IMR-90 (cell line): Measurements from ENCODE around the gene DNASE2B. TPM values are rescaled to one million over a fixed set of nuclear protein-coding genes. Genes with fewer than 3 reads are reported as not detected.

Experiments used
- ATAC-seq: fragments of 200-7000 bp; cut with Tn5 transposase; 2 replicates; pipeline ENCODE4 v1.9.1; 2020; ENCODE audit warnings: low read depth, mild to moderate bottlenecking, moderate library complexity
- BruUV-seq: library from RNA; stranded (reverse); fragments of 400-500 nt; replicated peaks from 2 replicates; lab custom pipeline; 2021; lab: Mats Ljungman, UMichigan
- CTCF ChIA-PET: fragments of 300-600 bp; formaldehyde crosslinking; extraction: SDS; loops from one replicate; lab custom pipeline; 2021; ENCODE audit warnings: antibody characterized with exemption; lab: Yijun Ruan, JAX
- POLR2A ChIA-PET: fragments of 300-600 bp; sonication (Branson Sonifier 250); formaldehyde crosslinking; loops from one replicate; lab custom pipeline; 2022; ENCODE audit warnings: antibody characterized with exemption; ENCODE audit not compliant: unreplicated experiment; lab: Charles Lee
- DNase-seq: peaks from one replicate; pipeline ENCODE4 v3.0.0; 2013
- H2AFZ ChIP-seq: replicated peaks from 2 replicates; pipeline ENCODE3; 2013; ENCODE audit warnings: low read length, mild to moderate bottlenecking; ENCODE audit not compliant: poor library complexity
- H2AK5ac ChIP-seq: 2 replicates; pipeline ENCODE4 v1.6.1; 2013; ENCODE audit warnings: low read depth, low read length, inconsistent platforms
- H2AK9ac ChIP-seq: replicated peaks from 2 replicates; pipeline ENCODE3; 2013; ENCODE audit warnings: mild to moderate bottlenecking, low read depth, low read length, moderate library complexity; ENCODE audit not compliant: poor library complexity
- H2BK120ac ChIP-seq: 2 replicates; pipeline ENCODE4 v1.6.1; 2013; ENCODE audit warnings: low read depth, low read length, inconsistent platforms
- H2BK15ac ChIP-seq: 3 replicates; pipeline ENCODE4 v1.6.1; 2013; ENCODE audit warnings: low read depth, low read length, inconsistent platforms
- H2BK20ac ChIP-seq: 2 replicates; pipeline ENCODE4 v1.6.1; 2013; ENCODE audit warnings: low read depth, mild to moderate bottlenecking, inconsistent platforms, low read length, moderate library complexity
- H2BK5ac ChIP-seq: 2 replicates; pipeline ENCODE4 v1.6.1; 2013; ENCODE audit warnings: mild to moderate bottlenecking, low read depth, low read length, inconsistent platforms; ENCODE audit not compliant: poor library complexity, severe bottlenecking
- H3K14ac ChIP-seq: replicated peaks from 2 replicates; pipeline ENCODE4 v1.6.1; 2013; ENCODE audit warnings: low read depth, low read length, inconsistent platforms
- H3K18ac ChIP-seq: 2 replicates; pipeline ENCODE4 v1.6.1; 2013; ENCODE audit warnings: low read depth, low read length, control low read depth
- H3K23ac ChIP-seq: 2 replicates; pipeline ENCODE4 v1.6.1; 2013; ENCODE audit warnings: low read depth, low read length, inconsistent platforms
- H3K27ac ChIP-seq: 2 replicates; pipeline ENCODE4 v1.5.1; 2013; ENCODE audit warnings: mild to moderate bottlenecking, control low read depth, low read length; ENCODE audit not compliant: insufficient read depth
- H3K27me3 ChIP-seq: 2 replicates; pipeline ENCODE4 v1.6.1; 2013; ENCODE audit warnings: low read length; ENCODE audit not compliant: control insufficient read depth, insufficient read depth
- H3K36me3 ChIP-seq: 2 replicates; pipeline ENCODE4 v1.6.1; 2013; ENCODE audit warnings: low read length, mixed read lengths; ENCODE audit not compliant: control insufficient read depth, insufficient read depth
- H3K4ac ChIP-seq: 2 replicates; pipeline ENCODE4 v1.6.1; 2013; ENCODE audit warnings: low read depth, low read length, inconsistent platforms
- H3K4me1 ChIP-seq: 2 replicates; pipeline ENCODE4 v1.6.1; 2013; ENCODE audit warnings: low read length, mixed read lengths; ENCODE audit not compliant: control insufficient read depth, insufficient read depth
- H3K4me2 ChIP-seq: 2 replicates; pipeline ENCODE4 v1.6.1; 2013; ENCODE audit warnings: low read depth, mild to moderate bottlenecking, control low read depth, low read length, moderate library complexity
- H3K4me3 ChIP-seq: 2 replicates; pipeline ENCODE4 v1.5.1; 2013; ENCODE audit warnings: low read depth, mild to moderate bottlenecking, control low read depth, low read length, moderate library complexity; ENCODE audit not compliant: insufficient read depth
- H3K56ac ChIP-seq: 2 replicates; pipeline ENCODE4 v1.6.1; 2013; ENCODE audit warnings: low read length, inconsistent platforms; ENCODE audit not compliant: insufficient read depth; ENCODE audit errors: extremely low read depth
- H3K79me1 ChIP-seq, 2 experiments: 2 replicates each; pipeline ENCODE4 v1.6.1; 2013; ENCODE audit warnings: low read length in 2 of 2, inconsistent platforms in 1 of 2, low read depth in 1 of 2
- H3K9ac ChIP-seq: 2 replicates; pipeline ENCODE4 v1.6.1; 2013; ENCODE audit warnings: low read depth, low read length, control low read depth
- H3K9me1 ChIP-seq: 2 replicates; pipeline ENCODE4 v1.6.1; 2013; ENCODE audit warnings: low read length, inconsistent platforms; ENCODE audit not compliant: insufficient read depth
- H3K9me3 ChIP-seq: 2 replicates; pipeline ENCODE4 v1.6.1; 2013; ENCODE audit warnings: low read length; ENCODE audit not compliant: control insufficient read depth, insufficient read depth
- H4K20me1 ChIP-seq: 2 replicates; pipeline ENCODE4 v1.6.1; 2013; ENCODE audit warnings: low read length, inconsistent platforms; ENCODE audit not compliant: insufficient read depth
- H4K5ac ChIP-seq: 2 replicates; pipeline ENCODE4 v1.6.1; 2013; ENCODE audit warnings: mild to moderate bottlenecking, low read depth, low read length, control low read depth
- H4K8ac ChIP-seq, 2 experiments: 2 replicates each; pipeline ENCODE4 v1.6.1; 2013; ENCODE audit warnings: low read depth in 2 of 2, low read length in 2 of 2, control low read depth in 1 of 2, inconsistent platforms in 1 of 2
- H4K91ac ChIP-seq: 2 replicates; pipeline ENCODE4 v1.6.1; 2013; ENCODE audit warnings: low read depth, low read length, inconsistent platforms; ENCODE audit not compliant: insufficient read depth
- CEBPB ChIP-seq: IDR thresholded peaks from 2 replicates; pipeline ENCODE4 v1.6.1; 2012; ENCODE audit warnings: low read depth, low read length, improper control_type of control experiment
- CHD1 ChIP-seq: IDR thresholded peaks from 2 replicates; pipeline ENCODE4 v1.6.1; 2012; ENCODE audit warnings: low read depth, low read length, improper control_type of control experiment
- NFE2L2 ChIP-seq: fragments of 150-350 bp; IDR thresholded peaks from 2 replicates; pipeline ENCODE4 v1.6.1; 2016; ENCODE audit warnings: low read depth, mild to moderate bottlenecking, low read length
- RCOR1 ChIP-seq: IDR thresholded peaks from 2 replicates; pipeline ENCODE4 v1.6.1; 2012; ENCODE audit warnings: mild to moderate bottlenecking, low read length, improper control_type of control experiment; ENCODE audit not compliant: insufficient replicate concordance
- RFX5 ChIP-seq: IDR thresholded peaks from 2 replicates; pipeline ENCODE4 v1.8.0; 2012; ENCODE audit warnings: low read depth, mild to moderate bottlenecking, low read length, moderate library complexity
- WGBS, 2 experiments: methylation state at CpG; one replicate each; pipeline versions ENCODE4 v1.1.5 to v1.1.7; 2013; ENCODE audit warnings: missing lambda C conversion rate in 2 of 2; ENCODE audit not compliant: insufficient read length in 1 of 2; ENCODE audit errors: extremely low coverage in 2 of 2; 5-methylcytosine and 5-hydroxymethylcytosine counted together
- dilution Hi-C: fragments of 300-500 bp; cut with HindIII; formaldehyde crosslinking; loops from one replicate; pipeline ENCODE4 v1.14.3; 2018; ENCODE audit warnings: low sequenced_read_pairs; ENCODE audit not compliant: unreplicated experiment
- in situ Hi-C: fragments of 300-500 bp; cut with MboI; formaldehyde crosslinking; loops from 3 replicates; pipeline ENCODE4 v1.14.3; 2019; ENCODE audit warnings: low sequenced_read_pairs, inconsistent platforms, mixed read lengths
- intact Hi-C: fragments of 100-400 bp; cut with micrococcal nuclease; formaldehyde crosslinking; loops from 2 replicates; pipeline ENCODE4 v1.10.0; 2022
- polyA plus RNA-seq, 3 experiments: library from polyadenylated mRNA; depleted of rRNA; stranded (reverse); fragments of >200 nt; gene quantifications; 2 replicates each; pipeline ENCODE4 v1.2.3, GENCODE V29; 2012; ENCODE audit warnings: low replicate concordance in 1 of 3
- total RNA-seq: library from RNA; depleted of rRNA; stranded (reverse); fragments of >200 nt; gene quantifications from 2 replicates; pipeline ENCODE4 v1.2.3, GENCODE V29; 2012; rRNA removed

The DNASE2B gene
- total and polyA plus RNA-seq, 2 of the 4 experiments (the other 2 are of a cell fraction): not detected

DNA sequence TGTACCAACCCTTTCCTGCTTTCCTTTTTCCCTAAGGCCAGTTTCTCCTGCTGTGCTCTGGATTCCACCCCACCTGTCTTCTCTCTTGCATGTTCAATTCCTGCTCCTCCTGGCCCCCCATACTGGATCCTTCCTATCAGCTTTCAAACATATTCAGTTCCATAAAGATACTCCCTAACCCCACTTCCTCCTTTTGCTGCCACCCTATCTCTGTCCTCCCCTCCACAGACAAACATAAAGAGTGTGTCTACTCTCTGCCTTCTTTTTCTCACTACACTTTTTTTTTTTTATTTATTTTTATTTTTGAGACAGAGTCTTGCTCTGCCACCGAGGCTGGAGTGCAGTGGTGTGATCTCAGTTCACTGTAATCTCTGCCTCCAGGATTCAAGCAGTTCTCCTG lies 63.8 kb downstream of the DNASE2B start:
- Histone ChIP-seq H3K79me1 (no peaks in the 10 kb centered on the region), H3K14ac (no peak overlapping the region), H3K27ac (no peak overlapping the region), H3K4me1 (no peaks in the 10 kb centered on the region), H3K9ac (no peak overlapping the region), H2AFZ (no peak overlapping the region), H2AK5ac (no peak overlapping the region), H2BK15ac (no peak overlapping the region), H4K20me1 (no peaks in the 10 kb centered on the region), H2AK9ac (no peak overlapping the region), H4K8ac (no peak overlapping the region), H3K4me3 (no peak overlapping the region), H3K4ac (no peak overlapping the region), H4K91ac (no peak overlapping the region), H2BK120ac (no peak overlapping the region), H3K4me2 (no peak overlapping the region), H3K18ac (no peak overlapping the region), H3K36me3 (no peaks in the 10 kb centered on the region), H3K23ac (no peak overlapping the region), H3K56ac (no peak overlapping the region), H3K9me3 (no peaks in the 10 kb centered on the region), H3K9me1 (no peaks in the 10 kb centered on the region), H2BK20ac (no peak overlapping the region), H2BK5ac (no peak overlapping the region), H4K5ac (no peak overlapping the region), H3K27me3 (peaks cover 27% of the 10 kb centered on the region)
- in situ Hi-C loops (loop anchor here (10.0 kb wide), 1 partner anchor 473 kb away; no protein-coding TSS in a partner anchor), intact Hi-C loops (no loop called here), dilution Hi-C loops (no loop called here)
- ATAC-seq (no peak), DNase-seq (no peak)
- ChIA-PET CTCF (no interaction called here), POLR2A (no interaction called here)
- BruUV-seq: no TSS peak
- TF ChIP-seq CHD1: no peak
- TF ChIP-seq NFE2L2: no peak
- TF ChIP-seq CEBPB: no peak
- TF ChIP-seq RCOR1: no peak
- TF ChIP-seq RFX5: no peak
- WGBS, 2 experiments: 40% methylated on average over 1 of the region's 1 CpG; no CpG with 5 or more reads in 1 of the 2 experiments

Other genes with a start within 250 kb of the DNASE2B start
- 0.36 and 0.56 TPM in 2 replicates for gene SAMD13, start 96.8 kb upstream of the DNASE2B start, total RNA-seq
- gene SAMD13, start 96.8 kb upstream of the DNASE2B start, polyA plus RNA-seq (2012; rRNA removed): 0.27 and 0.34 TPM in 2 replicates
- gene RPF1, start 80.8 kb downstream of the DNASE2B start, total RNA-seq: 30.3 and 45.3 TPM in 2 replicates
- gene RPF1, start 80.8 kb downstream of the DNASE2B start, polyA plus RNA-seq (2012; rRNA removed): 27.2 and 28.4 TPM in 2 replicates
- under 0.01 and 0.56 TPM in 2 replicates for gene SPATA1, start 107.9 kb downstream of the DNASE2B start, total RNA-seq
- gene SPATA1, start 107.9 kb downstream of the DNASE2B start, polyA plus RNA-seq (2012; rRNA removed): 0.56 TPM in 1 of 2 replicates, not detected in the other
- 30.8 and 36.4 TPM in 2 replicates for gene GNG5, start 108.1 kb downstream of the DNASE2B start, total RNA-seq
- 128 and 162 TPM in 2 replicates for gene GNG5, start 108.1 kb downstream of the DNASE2B start, polyA plus RNA-seq (2012; rRNA removed)
- gene CTBS, start 176.0 kb downstream of the DNASE2B start, total RNA-seq: 5.9 and 8.1 TPM in 2 replicates
- 9.8 and 12.4 TPM in 2 replicates for gene CTBS, start 176.0 kb downstream of the DNASE2B start, polyA plus RNA-seq (2012; rRNA removed)